ENCODE data around the gene MAPK9. TPM values are rescaled to one million over a fixed set of nuclear protein-coding genes. Genes with fewer than 3 reads are reported as not detected.
A peak's percentile ranks its signal among the peaks of the same experiment; 100 is the strongest.
"Not testable (repeated sequence)": the region's sequence is repeated elsewhere in the genome, so short reads cannot be mapped to it uniquely, and the experiment has no call there.

The MAPK9 gene
- total RNA-seq, 2 experiments from 2014 or later: 41.7 to 43.2 TPM

GRCh38 chr5:180302256-180302655 lies 10.4 kb upstream of the MAPK9 start:
- Mint-ChIP-seq H3K27me3 (peaks cover 3% of the 10 kb centered on the region), H3K4me1 (ENCODE audit: low read depth) (no peaks in the 10 kb centered on the region), H3K27ac (no peak overlapping the region), H3K36me3 (no peaks in the 10 kb centered on the region), H3K9me3 (no peaks in the 10 kb centered on the region), H3K4me3 (no peak overlapping the region)
- no peak for DNase-seq
- CTCF ChIA-PET: interaction anchor here (5.7 kb wide), 1 partner anchor 13 kb away, joined by 35 read pairs; no protein-coding TSS in a partner anchor
- intact Hi-C loops (cut with micrococcal nuclease): no loop called here
- POLR2A ChIA-PET: no interaction called here

GRCh38 chr5:180301253-180301652 lies 9.4 kb upstream of the MAPK9 start:
- H3K27me3 Mint-ChIP-seq: peaks cover 3% of the 10 kb centered on the region
- ChIA-PET POLR2A (no interaction called here), CTCF (interaction anchor here (1.9 to 2.5 kb wide), 3 partner anchors 13 to 27 kb away, joined by 7 to 9 read pairs (median 7); no protein-coding TSS in a partner anchor)
- DNase-seq: no peak
- intact Hi-C loops (cut with micrococcal nuclease): no loop called here
- no peak overlapping the region for H3K4me3 Mint-ChIP-seq
- H3K4me1 Mint-ChIP-seq (ENCODE audit: low read depth): no peaks in the 10 kb centered on the region
- H3K9me3 Mint-ChIP-seq: no peaks in the 10 kb centered on the region
- H3K27ac Mint-ChIP-seq: no peak overlapping the region
- no peaks in the 10 kb centered on the region for H3K36me3 Mint-ChIP-seq

- peaks cover 3% of the 10 kb centered on the region for H3K4me1 Mint-ChIP-seq (ENCODE audit: low read depth)
- ChIA-PET CTCF (interaction anchor here (1.9 to 2.5 kb wide), 3 partner anchors 15 to 29 kb away, joined by 7 to 9 read pairs (median 7); no protein-coding TSS in a partner anchor), POLR2A (no interaction called here)
- intact Hi-C loops (cut with micrococcal nuclease): loop anchor here (10.0 kb wide), 2 partner anchors 95 to 745 kb away; partner anchors contain the start of genes RASGEF1C and RUFY1
- no peak for DNase-seq
- H3K4me3 Mint-ChIP-seq: no peak overlapping the region
- no peaks in the 10 kb centered on the region for H3K9me3 Mint-ChIP-seq
- H3K27me3 Mint-ChIP-seq: peaks cover 3% of the 10 kb centered on the region
- no peak overlapping the region for H3K27ac Mint-ChIP-seq
- H3K36me3 Mint-ChIP-seq: no peaks in the 10 kb centered on the region
These were observed 7.6 kb upstream of the MAPK9 start for GRCh38 chr5:180299526-180299925.

GRCh38 chr5:180299014-180299413 lies 7.1 kb upstream of the MAPK9 start:
- H3K36me3 Mint-ChIP-seq; POLR2A ChIA-PET; H3K4me1 Mint-ChIP-seq (ENCODE audit: low read depth); H3K27ac Mint-ChIP-seq; H3K27me3 Mint-ChIP-seq; DNase-seq; H3K4me3 Mint-ChIP-seq; H3K9me3 Mint-ChIP-seq: not testable (repeated sequence)
- intact Hi-C loops (cut with micrococcal nuclease): loop anchor here (10.0 kb wide), 2 partner anchors 94 to 744 kb away; partner anchors contain the start of genes RASGEF1C and RUFY1
- CTCF ChIA-PET: interaction anchor here (2.1 to 2.5 kb wide), 2 partner anchors 16 to 17 kb away, joined by 7 read pairs; no protein-coding TSS in a partner anchor

- no peak overlapping the region for H3K27ac Mint-ChIP-seq
- no peak overlapping the region for H3K4me3 Mint-ChIP-seq
- no peaks in the 10 kb centered on the region for H3K9me3 Mint-ChIP-seq
- CTCF ChIA-PET: no interaction called here
- POLR2A ChIA-PET: no interaction called here
- intact Hi-C loops (cut with micrococcal nuclease): loop anchor here (10.0 kb wide), 2 partner anchors 93 to 743 kb away; partner anchors contain the start of genes RASGEF1C and RUFY1
- H3K27me3 Mint-ChIP-seq: peaks cover 3% of the 10 kb centered on the region
- peaks cover 14% of the 10 kb centered on the region for H3K4me1 Mint-ChIP-seq (ENCODE audit: low read depth)
- no peak for DNase-seq
- H3K36me3 Mint-ChIP-seq: no peaks in the 10 kb centered on the region
These were observed 5.9 kb upstream of the MAPK9 start for GRCh38 chr5:180297587-180298282.

- POLR2A ChIA-PET: no interaction called here
- no peaks in the 10 kb centered on the region for H3K36me3 Mint-ChIP-seq
- H3K4me3 Mint-ChIP-seq: no peak overlapping the region
- peaks cover 17% of the 10 kb centered on the region for H3K4me1 Mint-ChIP-seq (ENCODE audit: low read depth)
- no peak overlapping the region for H3K27ac Mint-ChIP-seq
- DNase-seq: no peak
- CTCF ChIA-PET: interaction anchor here (1.3 to 8.0 kb wide), 3 partner anchors 8 to 32 kb away, joined by 3 to 155 read pairs (median 68); no protein-coding TSS in a partner anchor
- H3K27me3 Mint-ChIP-seq: peaks cover 3% of the 10 kb centered on the region
- intact Hi-C loops (cut with micrococcal nuclease): loop anchor here (10.0 kb wide), 2 partner anchors 92 to 742 kb away; partner anchors contain the start of genes RASGEF1C and RUFY1
- H3K9me3 Mint-ChIP-seq: no peaks in the 10 kb centered on the region
These were observed 4.9 kb upstream of the MAPK9 start for GRCh38 chr5:180296771-180297170.

GRCh38 chr5:180294913-180295555 lies 3.2 kb upstream of the MAPK9 start:
- CTCF ChIA-PET: interaction anchor here (1.0 to 8.0 kb wide), 7 partner anchors 13 to 215 kb away, joined by 3 to 155 read pairs (median 10); no protein-coding TSS in a partner anchor
- Mint-ChIP-seq H3K4me1 (ENCODE audit: low read depth) (peaks cover 27% of the 10 kb centered on the region), H3K9me3 (no peaks in the 10 kb centered on the region), H3K4me3 (no peak overlapping the region), H3K27ac (no peak overlapping the region), H3K27me3 (peaks cover 3% of the 10 kb centered on the region), H3K36me3 (no peaks in the 10 kb centered on the region)
- intact Hi-C loops (cut with micrococcal nuclease): loop anchor here (5.0 to 10.0 kb wide), 4 partner anchors 90 to 740 kb away; partner anchors contain the start of genes HNRNPH1, MGAT1, RASGEF1C and RUFY1
- POLR2A ChIA-PET: no interaction called here
- no peak for DNase-seq

GRCh38 chr5:180294411-180294810 lies 2.5 kb upstream of the MAPK9 start:
- no peaks in the 10 kb centered on the region for H3K36me3 Mint-ChIP-seq
- H3K27ac Mint-ChIP-seq: peak overlapping the region; percentile 33
- no peaks in the 10 kb centered on the region for H3K9me3 Mint-ChIP-seq
- H3K4me3 Mint-ChIP-seq: no peak overlapping the region
- intact Hi-C loops (cut with micrococcal nuclease): loop anchor here (5.0 to 10.0 kb wide), 4 partner anchors 90 to 740 kb away; partner anchors contain the start of genes HNRNPH1, MGAT1, RASGEF1C and RUFY1
- ChIA-PET POLR2A (interaction anchor here (0.7 kb wide), 1 partner anchor 16 kb away, joined by 3 read pairs; no protein-coding TSS in a partner anchor), CTCF (interaction anchor here (1.0 to 8.0 kb wide), 9 partner anchors 12 to 215 kb away, joined by 3 to 155 read pairs (median 9); no protein-coding TSS in a partner anchor)
- H3K27me3 Mint-ChIP-seq: peaks cover 3% of the 10 kb centered on the region
- peaks cover 29% of the 10 kb centered on the region for H3K4me1 Mint-ChIP-seq (ENCODE audit: low read depth)
- DNase-seq: no peak

- DNase-seq: peak; percentile 29
- Mint-ChIP-seq H3K27me3 (no peaks in the 10 kb centered on the region), H3K36me3 (peaks cover 8% of the 10 kb centered on the region), H3K4me1 (ENCODE audit: low read depth) (peaks cover 29% of the 10 kb centered on the region), H3K9me3 (no peaks in the 10 kb centered on the region), H3K27ac (peak overlapping the region; percentile 35), H3K4me3 (peak overlapping the region; percentile 81)
- POLR2A ChIA-PET: interaction anchor here (2.0 kb wide), 1 partner anchor 37 kb away, joined by 5 read pairs; no protein-coding TSS in a partner anchor
- CTCF ChIA-PET: interaction anchor here (0.6 to 8.0 kb wide), 8 partner anchors 13 to 328 kb away, joined by 3 to 155 read pairs (median 6); partner anchors contain the start of gene RASGEF1C
- intact Hi-C loops (cut with micrococcal nuclease): loop anchor here (5.0 to 10.0 kb wide), 4 partner anchors 87 to 737 kb away; partner anchors contain the start of genes HNRNPH1, MGAT1, RASGEF1C and RUFY1
These were observed 496 bp downstream of the MAPK9 start for GRCh38 chr5:180291234-180291940.

GRCh38 chr5:180290568-180291233 lies 1.2 kb downstream of the MAPK9 start:
- POLR2A ChIA-PET: no interaction called here
- Mint-ChIP-seq H3K4me3 (peak overlapping the region; percentile 81), H3K27me3 (no peaks in the 10 kb centered on the region), H3K4me1 (ENCODE audit: low read depth) (peaks cover 27% of the 10 kb centered on the region), H3K36me3 (peaks cover 11% of the 10 kb centered on the region), H3K27ac (peak overlapping the region; percentile 35), H3K9me3 (no peaks in the 10 kb centered on the region)
- intact Hi-C loops (cut with micrococcal nuclease): loop anchor here (5.0 to 10.0 kb wide), 4 partner anchors 86 to 736 kb away; partner anchors contain the start of genes HNRNPH1, MGAT1, RASGEF1C and RUFY1
- CTCF ChIA-PET: interaction anchor here (0.6 to 8.0 kb wide), 6 partner anchors 12 to 316 kb away, joined by 3 to 155 read pairs (median 6); partner anchors contain the start of gene RASGEF1C
- peak; percentile 17 for DNase-seq

- no peaks in the 10 kb centered on the region for H3K27me3 Mint-ChIP-seq
- peaks cover 16% of the 10 kb centered on the region for H3K36me3 Mint-ChIP-seq
- no peak overlapping the region for H3K4me3 Mint-ChIP-seq
- peaks cover 27% of the 10 kb centered on the region for H3K4me1 Mint-ChIP-seq (ENCODE audit: low read depth)
- ChIA-PET CTCF (interaction anchor here (0.6 to 8.0 kb wide), 4 partner anchors 25 to 584 kb away, joined by 3 to 155 read pairs (median 19); no protein-coding TSS in a partner anchor), POLR2A (no interaction called here)
- no peak for DNase-seq
- intact Hi-C loops (cut with micrococcal nuclease): loop anchor here (5.0 to 10.0 kb wide), 4 partner anchors 85 to 735 kb away; partner anchors contain the start of genes HNRNPH1, MGAT1, RASGEF1C and RUFY1
- H3K9me3 Mint-ChIP-seq: no peaks in the 10 kb centered on the region
- H3K27ac Mint-ChIP-seq: no peak overlapping the region
These were observed 1.9 kb downstream of the MAPK9 start for GRCh38 chr5:180289966-180290365.

All from activated CD4-positive, alpha-beta memory T cell treated with anti-CD3 and anti-CD28 coated beads for 36 hours (primary cell).